Gastroesophageal sphincter (tissue), 4 donors: ENCODE measurements around the gene TCF4. TPM values are rescaled to one million over a fixed set of nuclear protein-coding genes. Genes with fewer than 3 reads are reported as not detected.

ENCODE experiments used
- ATAC-seq: fragments of 150-250 bp; one replicate; pipeline ENCODE4 v1.9.1; 2016; ENCODE audit warnings: mild to moderate bottlenecking, moderate library complexity
- H3K27ac ChIP-seq, 4 donors: fragments of 200-600 bp; sonication (generic) in 3 of 4; 1 replicate in 3 of 4; 2 replicates in 1 of 4; pipeline ENCODE4 v1.5.1; 2016 to 2019
- H3K27me3 ChIP-seq: fragments of 200-600 bp; sonication (generic); one replicate; pipeline ENCODE4 v1.5.1; 2019
- H3K36me3 ChIP-seq, 2 donors: fragments of 200-600 bp; sonication (generic); one replicate each; pipeline ENCODE4 v1.5.1; 2019; ENCODE audit warnings: control low read depth in 1 of 2
- H3K4me1 ChIP-seq, 3 donors: fragments of 200-600 bp; sonication (generic); 1 replicate in 2 of 3; 2 replicates in 1 of 3; pipeline ENCODE4 v1.5.1; 2016 to 2019; ENCODE audit warnings: control low read depth in 2 of 3
- H3K4me3 ChIP-seq, 2 donors: fragments of 200-600 bp; sonication (generic); one replicate each; pipeline ENCODE4 v1.5.1; 2019; ENCODE audit warnings: mild to moderate bottlenecking in 1 of 2, moderate library complexity in 1 of 2
- H3K9me3 ChIP-seq, 3 donors: fragments of 200-600 bp; sonication (generic); one replicate each; pipeline ENCODE4 v1.5.1; 2017 to 2019; ENCODE audit warnings: control low read depth in 2 of 3
- EP300 ChIP-seq: sonication (generic); formaldehyde crosslinking; IDR thresholded peaks from one replicate; pipeline ENCODE4 v1.6.1; 2017; ENCODE audit warnings: antibody characterized with exemption, mild to moderate bottlenecking
- POLR2A ChIP-seq, 2 donors: fragments of 450-650 bp; IDR thresholded peaks; one replicate each; pipeline ENCODE4 v1.6.1; 2017; ENCODE audit warnings: antibody characterized with exemption in 2 of 2, mild to moderate bottlenecking in 2 of 2, moderate library complexity in 1 of 2
- POLR2AphosphoS5 ChIP-seq: sonication (generic); formaldehyde crosslinking; IDR thresholded peaks from one replicate; pipeline ENCODE4 v1.6.1; 2017; ENCODE audit warnings: antibody characterized with exemption
- WGBS, 2 donors: methylation state at CpG; one replicate each; pipeline ENCODE4 v1.1.5; 2018; ENCODE audit warnings: low coverage in 1 of 2; 5-methylcytosine and 5-hydroxymethylcytosine counted together
- total RNA-seq, 4 donors: library from RNA; depleted of rRNA; stranded (reverse); fragments of >200 nt; gene quantifications; one replicate each; pipeline ENCODE4 v1.1.0, GENCODE V29; 2016
- TF ChIP-seq, protein P1 (sequence below), 4 experiments: fragments of 200-600 bp in 2 of 4; fragments of 450-650 bp in 2 of 4; sonication (generic) in 1 of 4; IDR thresholded peaks; one replicate each; pipeline ENCODE4 v1.5.1; 2017 to 2019; ENCODE audit warnings: antibody characterized with exemption in 4 of 4, mild to moderate bottlenecking in 2 of 4, moderate library complexity in 2 of 4

Gene TCF4
- total RNA-seq, 4 donors from 2014 or later = 64.1 to 87.6 (median 76.2) TPM

GRCh38 chr18:55346387-55346786 lies 241.6 kb downstream of the TCF4 start:
- Histone ChIP-seq H3K27me3 (no peaks in the 10 kb centered on the region), H3K36me3 (no peaks in the 10 kb centered on the region), H3K27ac (no peak overlapping the region), H3K4me1 (no peaks in the 10 kb centered on the region), H3K9me3 (no peaks in the 10 kb centered on the region), H3K4me3 (no peak overlapping the region)
- WGBS, 2 donors = 62 to 85% methylated on average over 3 of the region's 3 CpGs
- no peak for ATAC-seq
- TF ChIP-seq EP300 = no peak
- TF ChIP-seq POLR2AphosphoS5 = no peak
- TF ChIP-seq, protein P1, sequence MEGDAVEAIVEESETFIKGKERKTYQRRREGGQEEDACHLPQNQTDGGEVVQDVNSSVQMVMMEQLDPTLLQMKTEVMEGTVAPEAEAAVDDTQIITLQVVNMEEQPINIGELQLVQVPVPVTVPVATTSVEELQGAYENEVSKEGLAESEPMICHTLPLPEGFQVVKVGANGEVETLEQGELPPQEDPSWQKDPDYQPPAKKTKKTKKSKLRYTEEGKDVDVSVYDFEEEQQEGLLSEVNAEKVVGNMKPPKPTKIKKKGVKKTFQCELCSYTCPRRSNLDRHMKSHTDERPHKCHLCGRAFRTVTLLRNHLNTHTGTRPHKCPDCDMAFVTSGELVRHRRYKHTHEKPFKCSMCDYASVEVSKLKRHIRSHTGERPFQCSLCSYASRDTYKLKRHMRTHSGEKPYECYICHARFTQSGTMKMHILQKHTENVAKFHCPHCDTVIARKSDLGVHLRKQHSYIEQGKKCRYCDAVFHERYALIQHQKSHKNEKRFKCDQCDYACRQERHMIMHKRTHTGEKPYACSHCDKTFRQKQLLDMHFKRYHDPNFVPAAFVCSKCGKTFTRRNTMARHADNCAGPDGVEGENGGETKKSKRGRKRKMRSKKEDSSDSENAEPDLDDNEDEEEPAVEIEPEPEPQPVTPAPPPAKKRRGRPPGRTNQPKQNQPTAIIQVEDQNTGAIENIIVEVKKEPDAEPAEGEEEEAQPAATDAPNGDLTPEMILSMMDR (IDR thresholded peaks at IDR 0.05) = no peak
- TF ChIP-seq POLR2A (IDR thresholded peaks at IDR 0.05) = no peak

DNA sequence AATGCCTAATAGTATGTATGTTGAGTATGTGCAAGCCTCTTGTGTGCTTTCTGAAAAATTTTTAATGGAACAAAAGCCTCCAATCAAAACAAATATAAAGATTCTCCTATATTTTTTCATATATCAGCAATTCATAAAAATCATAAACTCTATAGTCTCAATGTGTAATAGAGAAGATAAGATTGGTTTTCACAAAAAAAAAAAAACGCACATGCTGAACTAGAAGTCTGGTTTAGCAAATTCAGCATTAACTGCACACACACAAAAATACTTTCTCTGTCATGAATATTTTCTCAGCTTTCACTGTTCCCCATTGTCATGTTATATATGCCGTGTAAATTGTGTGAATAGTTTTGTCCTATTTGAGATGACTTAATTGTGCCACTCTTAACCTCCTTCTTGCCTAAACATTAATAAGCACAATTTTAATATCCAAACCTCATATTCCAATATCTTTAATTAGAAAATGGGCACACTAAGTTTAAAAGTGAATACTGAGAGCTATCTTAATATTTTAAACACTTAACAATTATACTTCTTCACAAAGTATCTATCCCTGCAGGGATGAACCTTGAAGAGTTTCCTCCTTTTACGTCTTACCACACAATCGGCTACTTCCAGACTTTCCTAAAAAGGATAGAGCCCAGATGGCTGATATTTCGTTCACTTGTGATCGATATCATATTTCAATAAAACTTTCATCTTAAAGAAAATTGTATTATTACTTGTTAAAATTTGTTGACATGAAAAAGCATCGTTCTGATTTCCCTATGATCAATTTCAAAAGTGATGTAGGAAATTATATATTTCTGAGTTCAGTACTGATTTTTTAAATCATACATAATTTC lies 242.7 kb downstream of the TCF4 start:
- no peak overlapping the region for H3K27ac ChIP-seq
- WGBS, 2 donors = 78 to 86% methylated on average over 7 of the region's 7 CpGs

DNA sequence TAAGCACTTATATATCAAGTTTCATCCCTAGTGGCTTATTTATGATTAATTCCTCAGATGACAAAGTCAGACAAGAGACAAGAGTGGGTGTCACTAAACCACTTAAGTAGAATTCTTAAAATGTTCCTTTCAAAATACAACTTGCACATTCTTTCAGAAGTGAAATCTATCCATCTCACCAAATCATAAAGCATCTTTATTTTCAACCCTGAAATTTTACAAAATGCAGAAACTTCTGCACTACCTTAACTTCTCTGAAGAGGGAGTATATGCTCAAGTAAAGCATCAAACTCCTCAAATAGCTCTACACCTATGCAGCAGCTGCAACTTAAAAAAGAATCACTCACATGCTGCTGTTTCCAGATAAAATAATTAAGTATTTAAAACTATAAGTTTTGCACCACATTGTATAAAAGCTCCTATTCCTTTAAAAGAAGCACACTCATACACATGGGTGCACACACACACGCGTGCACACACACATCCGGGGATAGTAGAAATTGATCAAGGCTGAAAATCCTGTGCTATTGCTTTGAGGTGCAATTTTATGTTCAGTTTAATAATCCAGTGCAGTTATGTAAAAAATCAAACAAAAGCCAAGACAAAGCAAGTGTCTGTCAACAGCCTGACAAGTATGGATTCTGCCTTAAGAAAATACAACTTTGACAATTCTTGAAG lies 244.5 kb downstream of the TCF4 start:
- WGBS, 2 donors = 74 to 93% methylated on average over 3 of the region's 3 CpGs
- Histone ChIP-seq H3K9me3 (no peaks in the 10 kb centered on the region), H3K4me3 (no peak overlapping the region), H3K27ac (no peak overlapping the region), H3K4me1 (peaks cover 0 to 15% (median 0%) of the 10 kb centered on the region in 3 donors), H3K36me3 (no peaks in the 10 kb centered on the region), H3K27me3 (no peaks in the 10 kb centered on the region)
- no peak for ATAC-seq
- TF ChIP-seq, protein P1 (IDR thresholded peaks at IDR 0.05) = peak; percentile 38 to 66 (median 50)
- no peak for TF ChIP-seq POLR2AphosphoS5

More for the DNA sequence above, 242.7 kb downstream of the TCF4 start:
- Histone ChIP-seq H3K4me1 (no peaks in the 10 kb centered on the region), H3K36me3 (no peaks in the 10 kb centered on the region), H3K27me3 (no peaks in the 10 kb centered on the region), H3K9me3 (no peaks in the 10 kb centered on the region), H3K4me3 (no peak overlapping the region)
- TF ChIP-seq POLR2AphosphoS5 (no peak), POLR2A (IDR thresholded peaks at IDR 0.05) (no peak), EP300 (no peak)
- TF ChIP-seq, protein P1 (IDR thresholded peaks at IDR 0.05) = no peak
- ATAC-seq = no peak

GRCh38 chr18:55340998-55341397 lies 247.0 kb downstream of the TCF4 start:
- Histone ChIP-seq H3K27me3 (no peaks in the 10 kb centered on the region), H3K36me3 (no peaks in the 10 kb centered on the region), H3K4me1 (peaks cover 0 to 26% (median 0%) of the 10 kb centered on the region in 3 donors), H3K4me3 (no peak overlapping the region), H3K9me3 (no peaks in the 10 kb centered on the region), H3K27ac (no peak overlapping the region)
- 92 to 100% methylated on average over 1 to 2 of the region's 2 CpGs for WGBS, 2 donors
- ATAC-seq = no peak
- TF ChIP-seq POLR2A (IDR thresholded peaks at IDR 0.05) (no peak), POLR2AphosphoS5 (no peak), EP300 (no peak)
- TF ChIP-seq, protein P1 (IDR thresholded peaks at IDR 0.05) = no peak
